Prostate gland (tissue), 2 donors: ENCODE data around the gene FIBCD1. TPM values are rescaled to one million over a fixed set of nuclear protein-coding genes. Genes with fewer than 3 reads are reported as not detected.

Experiments used
- DNase-seq: peaks from one replicate; pipeline ENCODE4 v3.0.0-alpha.2; 2019; ENCODE audit warnings: low spot score
- H3K27ac ChIP-seq, 2 donors: fragments of 200-600 bp; sonication (generic); 2 replicates each; pipeline ENCODE4 v1.5.1; 2017 to 2019
- H3K27me3 ChIP-seq: fragments of 200-600 bp; sonication (generic); replicated peaks from 2 replicates; pipeline ENCODE4 v1.5.1; 2019; ENCODE audit not compliant: insufficient read depth
- H3K36me3 ChIP-seq, 2 donors: fragments of 200-600 bp; sonication (generic); 1 replicate in 1 of 2; 2 replicates in 1 of 2; pipeline versions ENCODE4 v1.5.1 to v1.8.1; 2017 to 2019
- H3K4me1 ChIP-seq: fragments of 200-600 bp; sonication (generic); replicated peaks from 2 replicates; pipeline ENCODE4 v1.5.1; 2019
- H3K4me3 ChIP-seq, 2 donors: fragments of 200-600 bp; sonication (generic); 2 replicates each; pipeline ENCODE4 v1.5.1; 2017 to 2019
- H3K9me3 ChIP-seq: fragments of 200-600 bp; sonication (generic); 2 replicates; pipeline ENCODE4 v1.5.1; 2017
- POLR2A ChIP-seq: fragments of 450-650 bp; IDR thresholded peaks from one replicate; pipeline ENCODE4 v1.6.1; 2016; ENCODE audit warnings: antibody characterized with exemption, mild to moderate bottlenecking
- POLR2AphosphoS5 ChIP-seq: sonication (generic); formaldehyde crosslinking; IDR thresholded peaks from one replicate; pipeline ENCODE4 v1.6.1; 2017; ENCODE audit warnings: antibody characterized with exemption
- WGBS: methylation state at CpG from one replicate; pipeline ENCODE4 v1.1.5; 2018; 5-methylcytosine and 5-hydroxymethylcytosine counted together
- intact Hi-C: fragments of 100-400 bp; cut with DNase I; formaldehyde crosslinking; loops from one replicate; pipeline ENCODE4 v1.14.2; 2022
- total RNA-seq, 2 donors: library from RNA; depleted of rRNA; stranded (reverse); fragments of >200 nt; gene quantifications; one replicate each; pipeline ENCODE4 v1.1.0, GENCODE V29; 2016
- TF ChIP-seq, protein P1 (sequence below), 4 experiments: fragments of 200-600 bp in 2 of 4; fragments of 450-650 bp in 2 of 4; sonication (generic) in 2 of 4; IDR thresholded peaks; 1 replicate in 3 of 4; 2 replicates in 1 of 4; pipeline ENCODE4 v1.5.1; 2016 to 2019; ENCODE audit warnings: antibody characterized with exemption in 4 of 4, mild to moderate bottlenecking in 2 of 4, moderate library complexity in 2 of 4

The FIBCD1 gene
- total RNA-seq, 2 donors from 2014 or later: 0.36 to 13.2 TPM

DNA sequence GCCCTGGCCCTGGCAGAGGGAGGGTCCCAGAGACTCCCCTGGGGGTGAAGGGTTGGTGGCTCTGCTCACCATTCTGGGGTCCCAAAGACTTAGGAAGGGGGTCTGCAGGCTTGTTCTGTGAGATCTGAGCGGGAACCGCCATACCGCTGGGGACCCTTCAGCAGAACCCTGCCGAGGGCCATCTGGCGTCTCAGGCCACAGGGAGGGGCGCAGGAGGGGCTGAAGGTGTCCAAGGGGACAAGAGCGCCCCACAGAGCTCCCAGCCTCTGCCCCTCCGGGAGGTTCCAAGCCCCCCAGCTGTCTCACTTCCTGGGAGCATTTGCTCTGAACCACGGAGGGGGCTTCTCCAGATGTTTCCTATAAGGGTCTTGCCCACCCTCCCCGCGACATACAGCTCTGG is 4.8 kb downstream of the FIBCD1 start:
- no peaks in the 10 kb centered on the region for H3K36me3 ChIP-seq
- no peak overlapping the region for H3K27ac ChIP-seq
- peaks cover 6% of the 10 kb centered on the region for H3K27me3 ChIP-seq
- intact Hi-C loops: no loop called here
- TF ChIP-seq, protein P1, sequence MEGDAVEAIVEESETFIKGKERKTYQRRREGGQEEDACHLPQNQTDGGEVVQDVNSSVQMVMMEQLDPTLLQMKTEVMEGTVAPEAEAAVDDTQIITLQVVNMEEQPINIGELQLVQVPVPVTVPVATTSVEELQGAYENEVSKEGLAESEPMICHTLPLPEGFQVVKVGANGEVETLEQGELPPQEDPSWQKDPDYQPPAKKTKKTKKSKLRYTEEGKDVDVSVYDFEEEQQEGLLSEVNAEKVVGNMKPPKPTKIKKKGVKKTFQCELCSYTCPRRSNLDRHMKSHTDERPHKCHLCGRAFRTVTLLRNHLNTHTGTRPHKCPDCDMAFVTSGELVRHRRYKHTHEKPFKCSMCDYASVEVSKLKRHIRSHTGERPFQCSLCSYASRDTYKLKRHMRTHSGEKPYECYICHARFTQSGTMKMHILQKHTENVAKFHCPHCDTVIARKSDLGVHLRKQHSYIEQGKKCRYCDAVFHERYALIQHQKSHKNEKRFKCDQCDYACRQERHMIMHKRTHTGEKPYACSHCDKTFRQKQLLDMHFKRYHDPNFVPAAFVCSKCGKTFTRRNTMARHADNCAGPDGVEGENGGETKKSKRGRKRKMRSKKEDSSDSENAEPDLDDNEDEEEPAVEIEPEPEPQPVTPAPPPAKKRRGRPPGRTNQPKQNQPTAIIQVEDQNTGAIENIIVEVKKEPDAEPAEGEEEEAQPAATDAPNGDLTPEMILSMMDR (IDR thresholded peaks at IDR 0.05): no peak
- no peak for TF ChIP-seq POLR2A
- TF ChIP-seq POLR2AphosphoS5: no peak
- H3K4me3 ChIP-seq: no peak overlapping the region
- no peak for DNase-seq
- WGBS: 81% methylated on average over 8 of the region's 11 CpGs
- no peaks in the 10 kb centered on the region for H3K9me3 ChIP-seq
- H3K4me1 ChIP-seq: peaks cover 5% of the 10 kb centered on the region

DNA sequence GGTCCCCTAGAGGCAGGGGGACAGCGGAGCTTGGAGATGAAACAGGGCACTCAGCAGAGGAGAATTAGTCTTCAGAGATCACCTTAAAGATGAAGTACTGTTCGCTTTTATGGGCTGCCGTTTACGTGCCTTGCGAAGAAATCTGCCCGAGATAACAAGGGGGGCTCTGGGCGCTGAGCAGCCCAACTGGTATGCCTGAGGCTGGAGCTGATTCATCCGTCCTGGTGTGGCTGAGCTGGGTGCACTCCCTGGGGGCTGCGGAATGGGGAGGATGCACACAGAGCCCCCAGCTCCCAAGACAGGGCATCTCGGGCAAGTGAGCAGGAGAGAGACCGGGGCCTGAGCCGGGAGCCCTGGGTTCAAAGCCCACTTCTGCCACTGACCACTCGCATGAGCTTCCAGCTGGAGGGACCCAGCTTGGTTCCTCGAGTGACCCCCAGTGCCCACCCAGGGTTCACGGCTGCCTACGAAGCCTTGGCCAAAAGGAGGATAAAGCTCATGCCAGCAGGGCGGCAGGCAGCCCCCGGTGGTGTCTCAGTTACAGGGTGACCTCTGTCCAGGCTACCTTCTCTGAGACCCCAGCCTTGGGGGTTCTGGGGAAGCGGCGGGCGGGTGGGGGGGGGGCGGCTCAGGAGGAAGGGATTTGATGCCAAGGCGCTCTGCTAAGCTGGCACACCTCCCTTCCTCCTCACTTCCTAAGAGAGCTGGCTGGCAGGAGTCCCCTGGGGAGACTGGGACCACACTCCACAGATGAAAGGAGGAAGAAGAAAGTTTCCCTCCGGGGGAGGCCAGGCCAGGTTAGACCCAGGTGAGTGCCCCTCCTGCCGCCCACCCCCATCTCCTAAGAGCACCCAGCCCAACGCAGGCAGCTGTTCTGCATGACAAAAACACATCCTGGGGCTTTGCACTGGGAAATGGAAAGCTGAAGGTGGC is 5.7 kb downstream of the FIBCD1 start:
- intact Hi-C loops: no loop called here
- Histone ChIP-seq H3K9me3 (no peaks in the 10 kb centered on the region), H3K4me3 (no peak overlapping the region), H3K36me3 (no peaks in the 10 kb centered on the region), H3K27ac (no peak overlapping the region), H3K27me3 (peaks cover 6% of the 10 kb centered on the region), H3K4me1 (peaks cover 4% of the 10 kb centered on the region)
- 7% methylated on average over 18 of the region's 26 CpGs for WGBS
- TF ChIP-seq POLR2AphosphoS5 (no peak), POLR2A (no peak)
- TF ChIP-seq, protein P1 (IDR thresholded peaks at IDR 0.05): no peak
- DNase-seq: no peak

DNA sequence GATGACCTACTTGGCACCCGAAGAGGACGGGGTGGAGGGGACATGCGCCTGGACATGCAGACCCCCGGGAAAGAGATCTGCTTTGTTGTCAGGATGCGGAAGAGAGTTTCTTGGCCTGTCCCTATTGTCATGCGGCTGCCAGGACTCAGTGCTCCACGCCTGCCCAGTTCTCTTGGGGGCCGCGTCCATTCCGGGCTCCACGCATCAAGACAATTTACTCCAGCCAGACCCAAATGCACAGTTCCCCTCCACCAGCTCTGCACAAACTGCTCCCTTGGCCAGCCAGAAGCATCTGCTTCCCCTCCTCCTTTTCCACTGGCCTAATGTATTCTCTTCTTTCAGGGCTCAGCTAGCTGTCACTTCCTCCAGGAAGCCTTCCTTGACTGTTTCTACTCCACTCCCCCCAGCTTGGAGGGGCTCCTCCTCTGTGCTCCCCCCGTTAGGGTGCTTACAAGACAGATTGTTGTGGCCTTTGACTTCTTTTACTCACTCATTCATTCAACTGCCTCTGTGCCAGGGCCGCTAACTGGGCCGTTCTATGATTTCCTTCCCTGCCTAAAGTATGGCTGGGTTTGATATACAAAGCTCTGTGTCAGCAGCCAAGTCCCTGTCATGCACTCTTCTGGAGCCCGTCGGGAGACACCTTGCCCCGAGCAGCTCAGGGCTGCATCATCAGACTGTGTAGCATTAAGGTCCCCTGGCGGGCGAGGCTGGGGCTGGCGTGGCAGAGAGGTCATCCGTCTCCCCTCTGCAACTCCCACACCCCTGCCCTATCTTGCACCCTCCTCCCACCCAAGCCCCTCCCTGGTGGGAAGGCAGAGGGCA is 6.6 kb downstream of the FIBCD1 start:
- H3K27me3 ChIP-seq: peaks cover 6% of the 10 kb centered on the region
- H3K4me1 ChIP-seq: peaks cover 4% of the 10 kb centered on the region
- TF ChIP-seq POLR2A: no peak
- TF ChIP-seq, protein P1 (IDR thresholded peaks at IDR 0.05): no peak
- TF ChIP-seq POLR2AphosphoS5: no peak
- H3K4me3 ChIP-seq: no peak overlapping the region
- intact Hi-C loops: no loop called here
- no peaks in the 10 kb centered on the region for H3K36me3 ChIP-seq
- no peaks in the 10 kb centered on the region for H3K9me3 ChIP-seq
- 21% methylated on average over 21 of the region's 21 CpGs for WGBS
- no peak for DNase-seq
- no peak overlapping the region for H3K27ac ChIP-seq

DNA sequence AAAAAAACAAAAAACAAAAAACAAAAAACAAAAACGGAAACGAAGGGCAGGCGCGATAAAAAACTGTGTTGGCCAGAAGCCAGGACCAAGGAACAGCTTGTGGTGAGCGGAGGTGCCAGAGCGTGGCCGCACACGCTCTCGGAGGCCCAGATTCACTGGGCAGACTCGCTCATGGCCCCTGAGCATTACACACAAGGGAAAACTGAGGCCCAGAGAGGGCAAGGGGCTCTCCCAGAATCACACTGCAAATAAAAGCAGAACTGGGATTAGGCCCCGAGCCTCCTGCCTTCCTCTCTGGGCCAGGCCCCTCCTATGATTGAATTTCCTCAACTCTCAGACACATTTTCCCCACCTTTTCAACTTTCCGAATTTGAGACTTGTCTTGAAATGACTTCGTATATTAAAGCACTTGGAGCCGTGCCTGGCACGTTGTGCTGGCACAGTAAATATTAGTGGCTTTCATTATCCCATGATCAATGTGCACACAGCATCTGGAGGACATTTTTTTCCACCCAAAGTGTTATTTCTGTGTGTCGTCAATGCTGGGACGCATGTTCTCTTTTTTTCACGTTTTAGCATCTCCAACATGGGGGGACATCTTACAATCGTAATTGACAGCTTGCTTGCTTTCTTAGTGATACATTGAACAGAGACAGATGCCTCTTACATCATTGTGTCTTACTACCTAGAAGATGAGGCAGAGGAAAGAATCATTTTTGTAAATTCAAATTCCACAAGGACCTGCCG is 7.4 kb downstream of the FIBCD1 start:
- WGBS: 34% methylated on average over 20 of the region's 20 CpGs
- H3K36me3 ChIP-seq: no peaks in the 10 kb centered on the region
- H3K4me1 ChIP-seq: peaks cover 4% of the 10 kb centered on the region
- H3K9me3 ChIP-seq: no peaks in the 10 kb centered on the region
- DNase-seq: peak; percentile 30
- peaks cover 6% of the 10 kb centered on the region for H3K27me3 ChIP-seq
- no peak overlapping the region for H3K4me3 ChIP-seq
- intact Hi-C loops: no loop called here
- no peak overlapping the region for H3K27ac ChIP-seq
- TF ChIP-seq, protein P1 (IDR thresholded peaks at IDR 0.05): no peak
- TF ChIP-seq POLR2AphosphoS5: peak; percentile 14
